Ecto neural progenitor cell (in vitro differentiated cells): ENCODE results near the gene TACO1.

ENCODE experiments used
- DNase-seq: peaks from one replicate; pipeline ENCODE4 v3.0.0-alpha.2; 2018; ENCODE audit warnings: low spot score

TACO1 gene

DNA sequence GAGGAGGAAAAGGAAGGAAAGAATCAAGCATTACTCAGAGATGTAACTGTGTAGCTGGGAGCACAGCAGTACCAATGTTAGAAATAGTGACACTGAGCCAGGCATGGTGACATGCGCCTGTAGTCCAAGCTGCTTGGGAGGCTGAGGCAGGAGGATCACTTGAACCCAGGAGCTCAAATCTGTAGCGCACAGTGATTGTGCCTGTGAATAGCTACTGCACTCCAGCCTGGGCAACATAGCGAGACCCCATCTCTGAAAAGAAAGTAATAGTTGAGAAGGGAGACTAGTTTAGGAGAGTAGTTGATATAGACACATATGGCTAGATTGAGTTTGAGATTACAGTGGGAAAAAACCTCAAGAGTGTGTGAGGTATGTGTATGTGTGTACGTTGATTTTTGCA lies 39.3 kb downstream of the TACO1 start:
- no peak for DNase-seq

DNA sequence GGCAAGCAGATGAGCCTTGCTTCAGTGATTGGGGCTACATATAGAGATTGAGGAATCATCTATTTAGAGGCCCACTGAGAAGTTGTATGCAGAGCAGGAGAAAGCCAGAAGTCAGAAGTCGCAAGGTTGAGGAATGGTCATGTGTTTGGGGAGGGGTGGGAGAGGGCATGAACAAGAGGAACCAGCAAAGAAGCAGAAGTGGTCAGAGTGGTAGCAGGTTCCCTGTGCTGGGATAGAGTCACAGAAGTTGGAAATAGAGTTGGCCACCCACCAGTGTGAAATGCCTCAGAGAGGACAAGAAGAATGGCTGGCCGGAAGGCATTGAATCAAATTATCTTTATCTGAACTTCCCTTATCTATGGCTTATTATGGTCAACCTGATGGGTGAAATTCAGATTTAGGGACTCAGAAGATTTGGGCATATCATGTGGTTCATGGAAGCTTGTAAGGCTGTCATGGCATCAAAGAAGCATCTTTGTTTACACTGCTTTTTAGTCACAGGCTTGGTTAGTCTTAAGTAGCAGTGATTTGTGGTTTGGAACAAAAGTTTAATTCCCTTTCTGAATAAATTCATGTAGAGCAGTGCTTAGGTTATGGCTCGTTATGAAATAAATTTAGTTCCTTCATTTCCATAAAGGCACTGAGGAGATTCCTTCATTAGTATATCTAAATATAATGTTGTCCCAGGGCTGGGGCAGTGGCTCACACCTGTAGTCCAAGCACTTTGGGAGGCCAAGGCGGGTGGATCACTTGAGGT lies 41.2 kb downstream of the TACO1 start:
- no peak for DNase-seq

DNA sequence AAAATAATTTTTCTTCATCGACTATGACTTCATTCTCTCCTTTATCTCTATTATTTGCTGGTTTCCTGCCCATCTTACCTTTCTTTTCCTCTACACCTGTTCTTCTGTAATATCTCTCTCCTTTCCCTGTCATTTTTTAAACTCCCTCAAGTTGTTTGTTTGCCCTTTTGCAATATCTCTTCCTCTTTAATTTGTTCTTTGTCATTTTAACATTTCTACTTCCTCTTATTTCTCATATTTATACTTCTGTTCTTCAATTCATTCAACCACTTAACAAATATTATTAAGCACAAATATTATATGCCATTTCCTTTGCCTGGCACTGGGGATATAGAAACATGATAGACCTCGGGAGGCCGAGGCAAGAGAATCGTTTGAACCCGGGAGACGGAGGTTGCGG lies 44.2 kb downstream of the TACO1 start:
- DNase-seq = no peak

DNA sequence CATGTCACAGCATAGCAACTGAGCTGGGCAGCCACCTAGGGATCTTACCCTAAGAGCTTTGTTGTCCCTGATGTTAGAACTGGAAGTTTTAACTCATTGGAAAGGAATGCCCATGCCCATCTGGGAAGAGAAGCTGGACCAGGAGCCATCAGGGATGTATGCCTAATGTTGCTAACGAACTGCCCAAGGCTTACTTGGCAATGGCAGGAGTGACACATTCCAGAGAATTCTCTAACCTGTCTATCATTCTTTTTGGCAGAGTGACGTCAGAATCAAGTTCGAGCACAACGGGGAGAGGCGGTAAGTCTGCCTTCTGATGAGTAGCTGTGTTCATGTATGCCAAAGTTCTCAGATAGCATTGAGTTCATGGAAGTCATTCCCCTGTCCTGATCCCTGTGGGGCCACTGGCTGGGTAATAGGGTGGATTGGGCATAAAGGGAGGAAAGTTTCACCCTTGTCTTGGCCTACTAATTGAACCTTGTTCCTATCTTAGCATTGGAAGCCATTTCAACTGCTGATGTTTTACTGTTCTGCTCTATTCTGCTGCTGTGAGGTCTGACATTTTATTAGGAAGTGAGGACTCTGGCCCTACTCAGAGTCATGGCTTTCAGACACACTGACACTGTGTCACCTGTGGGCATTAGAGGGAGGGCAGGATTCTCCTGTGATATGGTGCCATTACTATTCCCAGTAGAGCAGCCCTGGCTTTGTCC lies 45.2 kb downstream of the TACO1 start:
- no peak for DNase-seq

DNA sequence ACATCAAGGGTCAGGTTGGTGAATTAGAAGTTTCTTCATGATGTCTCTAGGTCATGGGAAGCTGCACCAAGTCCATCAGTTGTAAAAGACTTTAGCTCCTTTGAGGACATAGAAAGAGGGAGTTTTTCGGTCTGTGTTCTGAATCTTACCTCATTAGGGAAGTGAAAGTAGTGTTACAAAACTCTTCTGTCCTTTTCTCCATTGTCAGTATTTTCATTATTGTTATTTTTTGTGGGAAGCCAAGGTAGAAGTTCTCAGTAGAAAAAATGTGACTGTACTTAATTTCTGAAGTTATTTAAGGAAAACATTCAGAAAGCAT lies 45.8 kb downstream of the TACO1 start:
- DNase-seq = no peak

DNA sequence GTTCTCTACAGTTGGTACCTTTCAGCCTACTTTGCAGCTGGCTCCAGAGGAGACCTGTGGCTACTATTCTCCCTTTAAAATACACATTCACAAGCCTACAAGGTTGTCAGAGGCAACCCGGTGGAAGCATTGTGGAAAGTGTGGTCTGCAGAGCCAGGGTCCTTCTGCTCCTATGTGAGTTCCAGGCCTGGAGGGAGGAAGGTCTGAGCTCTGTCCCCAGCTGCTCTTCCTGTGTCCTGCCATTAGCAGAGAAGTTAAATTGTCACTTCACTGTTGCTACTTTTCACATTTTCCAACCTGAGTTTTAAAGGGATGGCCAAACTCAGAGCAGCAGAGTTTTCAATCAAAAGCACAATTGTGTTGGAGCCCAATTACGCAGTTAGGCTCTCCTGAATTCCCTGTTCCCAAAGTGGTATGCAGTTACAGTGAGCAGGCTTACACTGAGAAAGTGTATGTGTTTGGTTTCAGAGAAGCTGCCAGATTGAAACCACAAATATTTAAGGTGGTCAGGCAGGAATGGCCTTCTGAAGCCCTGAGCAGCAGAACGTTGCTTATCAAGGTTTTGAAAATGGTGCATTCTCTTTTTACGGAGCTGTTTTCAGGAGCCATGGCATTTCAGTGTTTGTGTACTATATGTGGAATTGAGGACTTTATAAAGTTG lies 46.5 kb downstream of the TACO1 start:
- no peak for DNase-seq

DNA sequence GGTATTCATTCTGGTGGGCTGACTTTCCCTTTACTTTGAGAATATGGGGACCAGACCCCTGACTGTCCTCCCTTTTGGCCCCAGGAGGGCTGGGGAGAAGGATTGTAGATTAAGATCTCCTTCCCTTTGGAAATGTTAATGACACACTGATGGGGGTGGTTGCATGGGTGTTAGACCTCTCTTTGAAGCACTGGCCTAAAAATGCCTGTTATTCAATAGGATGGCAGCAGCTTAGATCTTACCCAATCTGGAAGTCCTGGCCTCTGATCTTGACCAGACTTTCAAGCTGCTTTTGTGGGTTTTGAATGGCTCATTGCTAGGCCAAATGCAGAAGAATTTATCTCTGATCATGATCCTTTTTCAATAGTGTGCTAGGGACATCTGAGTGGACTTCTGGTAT lies 47.2 kb downstream of the TACO1 start:
- no peak for DNase-seq

GRCh38 chr17:63649813-63650212 lies 49.1 kb downstream of the TACO1 start:
- DNase-seq = no peak

DNA sequence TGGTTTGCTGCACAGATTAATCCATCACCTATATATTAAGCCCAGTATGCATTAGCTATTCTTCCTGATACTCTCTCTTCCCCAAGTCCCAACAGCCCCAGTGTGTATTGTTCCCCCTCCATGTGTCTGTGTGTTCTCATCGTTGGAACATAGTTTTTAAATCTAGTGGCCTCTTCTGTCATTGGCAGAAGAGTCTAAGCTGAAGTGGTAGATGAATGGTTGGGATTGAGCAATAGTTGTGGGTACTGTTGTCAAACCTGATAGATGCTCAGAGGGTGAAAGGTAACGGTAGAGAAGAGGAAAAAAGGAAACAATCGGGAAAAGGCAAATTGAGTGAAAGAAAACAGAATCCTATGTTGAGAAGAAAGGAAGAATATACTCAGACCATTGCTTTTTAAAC lies 51.4 kb downstream of the TACO1 start:
- no peak for DNase-seq

- DNase-seq = no peak
Observed at GRCh38 chr17:63653050-63653449, 52.4 kb downstream of the TACO1 start.

- no peak for DNase-seq
Observed at GRCh38 chr17:63657786-63658185, 57.1 kb downstream of the TACO1 start.
